Loucy (cell line): ENCODE measurements around the gene COG1.

Experiments used
- H2AFZ ChIP-seq: fragments of 200-600 bp; sonication (generic); 2 replicates; pipeline ENCODE4 v1.6.0; 2016; ENCODE audit warnings: antibody characterized with exemption, mild to moderate bottlenecking, low read length, moderate library complexity
- H3F3A ChIP-seq: fragments of 200-600 bp; 2 replicates; pipeline ENCODE4 v1.6.0; 2016; ENCODE audit warnings: antibody characterized with exemption, low read depth, mild to moderate bottlenecking
- H3K27me3 ChIP-seq: fragments of 200-600 bp; sonication (generic); 2 replicates; pipeline ENCODE4 v1.6.1; 2014; ENCODE audit warnings: low read length, mild to moderate bottlenecking; ENCODE audit not compliant: insufficient read depth, poor library complexity, severe bottlenecking
- H3K36me3 ChIP-seq: fragments of 200-600 bp; sonication (generic); 2 replicates; pipeline ENCODE4 v1.6.1; 2016; ENCODE audit warnings: low read length; ENCODE audit not compliant: insufficient read depth
- H3K4me1 ChIP-seq: fragments of 200-600 bp; sonication (generic); 2 replicates; pipeline ENCODE4 v1.5.1; 2014; ENCODE audit warnings: low read length, mild to moderate bottlenecking; ENCODE audit not compliant: insufficient read depth, poor library complexity, severe bottlenecking
- H3K4me2 ChIP-seq: fragments of 200-600 bp; sonication (generic); 2 replicates; pipeline ENCODE4 v1.6.0; 2014; ENCODE audit warnings: antibody characterized with exemption, low read length, low read depth, mild to moderate bottlenecking; ENCODE audit not compliant: poor library complexity, severe bottlenecking
- H3K4me3 ChIP-seq: fragments of 200-600 bp; sonication (generic); 2 replicates; pipeline ENCODE4 v1.5.1; 2014; ENCODE audit warnings: low read length, mild to moderate bottlenecking, mixed read lengths; ENCODE audit not compliant: poor library complexity, severe bottlenecking
- H3K79me2 ChIP-seq: fragments of 200-600 bp; sonication (generic); 2 replicates; pipeline ENCODE4 v1.6.1; 2014; ENCODE audit warnings: low read length; ENCODE audit not compliant: insufficient read depth
- H3K9ac ChIP-seq: fragments of 200-600 bp; sonication (generic); 2 replicates; pipeline ENCODE4 v1.6.0; 2014; ENCODE audit warnings: mild to moderate bottlenecking, low read depth, low read length, moderate library complexity; ENCODE audit not compliant: poor library complexity, severe bottlenecking
- H3K9me2 ChIP-seq: fragments of 200-600 bp; sonication (generic); replicated peaks from 2 replicates; pipeline ENCODE4 v1.6.1; 2016; ENCODE audit warnings: low read depth, low read length, mixed read lengths
- H3K9me3 ChIP-seq: fragments of 200-600 bp; sonication (generic); 2 replicates; pipeline ENCODE4 v1.6.1; 2014; ENCODE audit warnings: mild to moderate bottlenecking, antibody characterized with exemption, low read length, low read depth; ENCODE audit not compliant: insufficient read depth
- H4K20me1 ChIP-seq: fragments of 200-600 bp; sonication (generic); 2 replicates; pipeline ENCODE4 v1.6.0; 2014; ENCODE audit warnings: antibody characterized with exemption, low read length, mild to moderate bottlenecking; ENCODE audit not compliant: insufficient read depth, poor library complexity, severe bottlenecking
- EZH2phosphoT487 ChIP-seq: fragments of 200-600 bp; IDR thresholded peaks from 2 replicates; pipeline ENCODE4 v1.6.1; 2018; ENCODE audit warnings: antibody characterized with exemption, mild to moderate bottlenecking, moderate library complexity, borderline replicate concordance
- TF ChIP-seq, protein P1 (sequence below): fragments of 200-600 bp; sonication (generic); conservative IDR thresholded peaks from 2 replicates; pipeline ENCODE4 v1.5.1; 2014; ENCODE audit warnings: mild to moderate bottlenecking, antibody characterized with exemption, low read length

Gene COG1

DNA sequence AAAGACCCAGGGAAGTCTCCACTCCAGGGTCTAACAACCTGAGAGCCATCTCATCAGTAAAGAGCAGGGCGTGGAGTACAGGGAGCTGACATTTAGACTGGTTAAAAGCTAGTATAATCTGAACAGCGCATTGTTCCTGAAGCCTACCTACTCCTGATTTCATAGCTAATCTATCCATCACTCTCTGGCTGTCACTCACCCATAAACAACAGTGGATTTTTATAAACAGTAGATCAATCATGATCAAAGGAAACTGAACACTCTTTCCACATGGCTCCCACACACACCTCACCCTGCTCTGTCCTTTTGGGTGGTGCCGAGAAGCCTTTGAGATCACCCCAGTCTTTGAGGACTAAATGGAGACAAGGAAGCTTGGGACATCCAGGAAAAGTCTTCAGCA is 13.0 kb upstream of the COG1 start:
- no peak for TF ChIP-seq EZH2phosphoT487
- TF ChIP-seq, protein P1, sequence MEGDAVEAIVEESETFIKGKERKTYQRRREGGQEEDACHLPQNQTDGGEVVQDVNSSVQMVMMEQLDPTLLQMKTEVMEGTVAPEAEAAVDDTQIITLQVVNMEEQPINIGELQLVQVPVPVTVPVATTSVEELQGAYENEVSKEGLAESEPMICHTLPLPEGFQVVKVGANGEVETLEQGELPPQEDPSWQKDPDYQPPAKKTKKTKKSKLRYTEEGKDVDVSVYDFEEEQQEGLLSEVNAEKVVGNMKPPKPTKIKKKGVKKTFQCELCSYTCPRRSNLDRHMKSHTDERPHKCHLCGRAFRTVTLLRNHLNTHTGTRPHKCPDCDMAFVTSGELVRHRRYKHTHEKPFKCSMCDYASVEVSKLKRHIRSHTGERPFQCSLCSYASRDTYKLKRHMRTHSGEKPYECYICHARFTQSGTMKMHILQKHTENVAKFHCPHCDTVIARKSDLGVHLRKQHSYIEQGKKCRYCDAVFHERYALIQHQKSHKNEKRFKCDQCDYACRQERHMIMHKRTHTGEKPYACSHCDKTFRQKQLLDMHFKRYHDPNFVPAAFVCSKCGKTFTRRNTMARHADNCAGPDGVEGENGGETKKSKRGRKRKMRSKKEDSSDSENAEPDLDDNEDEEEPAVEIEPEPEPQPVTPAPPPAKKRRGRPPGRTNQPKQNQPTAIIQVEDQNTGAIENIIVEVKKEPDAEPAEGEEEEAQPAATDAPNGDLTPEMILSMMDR, result no peak

DNA sequence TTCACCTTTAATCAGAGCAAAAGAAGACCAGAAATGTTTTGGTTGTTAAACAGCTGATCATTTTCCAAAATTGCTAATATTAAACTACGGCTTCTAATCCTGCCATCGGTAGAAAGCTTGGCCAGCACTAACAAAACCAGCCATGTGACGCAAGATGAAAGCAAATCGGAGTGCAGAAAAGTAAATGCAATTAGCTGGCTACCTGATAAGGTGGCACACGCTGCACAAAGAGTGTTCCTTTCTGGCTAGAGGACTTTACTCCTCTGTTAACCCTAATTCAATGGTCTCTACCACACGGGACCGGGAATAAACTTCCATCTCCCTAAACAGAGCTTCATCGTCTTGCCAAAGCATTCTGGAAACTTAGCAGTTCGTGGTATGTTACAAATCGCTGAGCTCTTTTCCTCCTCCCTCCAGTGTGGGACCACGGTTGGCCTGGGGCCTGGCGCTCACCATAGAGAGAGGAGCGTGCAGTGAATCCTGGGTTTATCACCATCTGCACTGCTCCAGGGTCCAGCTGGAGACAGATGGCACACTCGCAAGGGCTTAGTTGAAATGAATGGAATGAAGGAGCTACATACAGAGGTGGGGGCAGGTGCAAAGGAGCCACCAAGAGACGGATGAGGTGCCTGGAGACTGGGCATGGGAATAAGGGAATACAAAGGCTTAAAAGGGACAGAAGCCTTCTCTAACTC is 10.1 kb upstream of the COG1 start:
- Histone ChIP-seq H3K79me2 (no peaks in the 10 kb centered on the region), H4K20me1 (no peaks in the 10 kb centered on the region), H3K9me2 (no peaks in the 10 kb centered on the region), H3K9me3 (no peaks in the 10 kb centered on the region), H3K27me3 (no peaks in the 10 kb centered on the region), H3K4me1 (no peaks in the 10 kb centered on the region), H3K36me3 (no peaks in the 10 kb centered on the region), H2AFZ (no peak overlapping the region), H3F3A (no peaks in the 10 kb centered on the region), H3K4me3 (no peak overlapping the region), H3K4me2 (no peak overlapping the region), H3K9ac (no peak overlapping the region)
- TF ChIP-seq EZH2phosphoT487, result no peak
- TF ChIP-seq, protein P1, result no peak

More for the DNA sequence above, 13.0 kb upstream of the COG1 start:
- no peaks in the 10 kb centered on the region for H3K36me3 ChIP-seq
- H3K9me2 ChIP-seq, result no peaks in the 10 kb centered on the region
- no peak overlapping the region for H3K4me2 ChIP-seq
- no peak overlapping the region for H3K9ac ChIP-seq
- H3K9me3 ChIP-seq, result no peaks in the 10 kb centered on the region
- no peaks in the 10 kb centered on the region for H3K79me2 ChIP-seq
- no peak overlapping the region for H2AFZ ChIP-seq
- no peak overlapping the region for H3K4me3 ChIP-seq
- no peaks in the 10 kb centered on the region for H3K27me3 ChIP-seq
- H3F3A ChIP-seq, result no peaks in the 10 kb centered on the region
- no peaks in the 10 kb centered on the region for H3K4me1 ChIP-seq
- no peaks in the 10 kb centered on the region for H4K20me1 ChIP-seq

DNA sequence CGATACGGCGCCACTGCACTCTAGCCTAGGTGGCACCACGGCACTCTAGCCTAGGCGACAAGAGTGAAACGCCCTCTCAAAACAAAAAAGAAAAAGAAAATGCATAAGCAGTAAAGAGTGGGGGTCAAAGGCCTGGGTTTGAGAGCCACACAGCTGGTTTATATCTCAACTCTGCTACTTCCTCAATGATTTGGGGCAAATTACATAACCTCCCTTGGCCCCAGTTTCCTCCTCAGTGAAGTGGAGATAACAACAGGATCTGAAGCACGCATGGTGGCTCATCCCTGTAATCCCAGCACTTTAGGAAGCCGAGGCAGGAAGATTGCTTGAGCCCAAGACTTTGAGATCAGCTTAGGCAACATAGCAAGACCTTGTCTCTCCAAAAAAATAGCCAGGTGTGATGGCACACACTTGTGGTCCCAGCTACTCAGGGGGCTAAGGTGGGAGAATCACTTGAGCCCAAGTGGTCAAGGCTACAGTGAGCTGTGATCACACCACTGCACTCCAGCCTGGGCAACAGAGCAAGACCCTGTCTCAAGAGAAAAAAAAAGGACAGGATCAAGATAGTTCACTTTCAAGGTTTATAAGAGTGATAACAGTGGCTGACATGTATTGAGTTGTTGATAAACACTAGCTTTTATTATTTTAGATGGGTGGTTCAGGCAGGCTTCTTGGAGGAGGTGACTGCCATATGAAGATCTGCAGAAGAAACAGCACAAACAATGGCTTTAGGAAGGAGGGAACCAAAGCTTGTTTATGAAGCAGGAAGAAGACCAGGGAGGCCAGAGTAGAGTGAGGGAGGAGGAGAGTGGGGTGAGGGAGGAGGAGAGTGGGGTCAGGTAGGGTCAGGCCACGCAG is 8.5 kb upstream of the COG1 start:
- TF ChIP-seq EZH2phosphoT487, result no peak
- TF ChIP-seq, protein P1, result no peak
- Histone ChIP-seq H3K9me2 (no peaks in the 10 kb centered on the region), H3F3A (no peaks in the 10 kb centered on the region), H3K9ac (no peak overlapping the region), H3K79me2 (no peaks in the 10 kb centered on the region), H4K20me1 (no peaks in the 10 kb centered on the region), H3K9me3 (no peaks in the 10 kb centered on the region), H3K27me3 (no peaks in the 10 kb centered on the region), H3K4me2 (no peak overlapping the region), H3K36me3 (no peaks in the 10 kb centered on the region), H3K4me3 (no peak overlapping the region), H2AFZ (no peak overlapping the region), H3K4me1 (no peaks in the 10 kb centered on the region)
